Activated T-cell treated with anti-CD3 and anti-CD28 coated beads, Interleukin-2, amount 50 U/mL, for 4 hours (primary cell): Measurements from ENCODE around the gene RAD9A. TPM values are rescaled to one million over a fixed set of nuclear protein-coding genes. Genes with fewer than 3 reads are reported as not detected.
"Not testable (repeated sequence)": the region's sequence is repeated elsewhere in the genome, so short reads cannot be mapped to it uniquely, and the experiment has no call there.

Experiments used
- ATAC-seq, 2 donors: fragments of 200-7000 bp; cut with Tn5 transposase; one replicate each; pipeline ENCODE4 v1.10.0; 2021
- DNase-seq: peaks from one replicate; pipeline ENCODE4 v3.0.0-alpha.2; 2020
- H3K27me3 Mint-ChIP-seq: one replicate; pipeline ENCODE4 v1.8.0; 2021; ENCODE audit warnings: low read depth, mixed read lengths
- H3K36me3 Mint-ChIP-seq: one replicate; pipeline ENCODE4 v1.8.0; 2022; ENCODE audit warnings: mixed read lengths; ENCODE audit not compliant: insufficient read depth
- H3K4me1 Mint-ChIP-seq: one replicate; pipeline ENCODE4 v1.8.0; 2021; ENCODE audit warnings: low read depth, mixed read lengths
- H3K4me3 Mint-ChIP-seq: one replicate; pipeline ENCODE4 v1.8.0; 2021; ENCODE audit warnings: mild to moderate bottlenecking, moderate library complexity, mixed read lengths
- H3K9me3 Mint-ChIP-seq: one replicate; pipeline ENCODE4 v1.8.0; 2021; ENCODE audit warnings: mixed read lengths
- total RNA-seq, 3 donors: library from RNA; stranded (reverse); gene quantifications; one replicate each; pipeline ENCODE4 v1.2.1, GENCODE V29; 2021

The RAD9A gene
- total RNA-seq, 3 donors from 2014 or later = 36.2 to 40.0 (median 36.2) TPM

- H3K4me1 Mint-ChIP-seq = peaks cover 31% of the 10 kb centered on the region
- DNase-seq (no peak), ATAC-seq (no peak)
- H3K36me3 Mint-ChIP-seq = no peaks in the 10 kb centered on the region
- H3K4me3 Mint-ChIP-seq = no peak overlapping the region
- H3K9me3 Mint-ChIP-seq = no peaks in the 10 kb centered on the region
- no peaks in the 10 kb centered on the region for H3K27me3 Mint-ChIP-seq
Measured at GRCh38 chr11:67423891-67424613, 32.3 kb downstream of the RAD9A start.

GRCh38 chr11:67427364-67427859, 35.6 kb downstream of the RAD9A start:
- Mint-ChIP-seq H3K4me1 (peaks cover 25% of the 10 kb centered on the region), H3K4me3 (peak overlapping the region; percentile 94)
- ATAC-seq, H3K9me3 Mint-ChIP-seq, H3K36me3 Mint-ChIP-seq, DNase-seq, H3K27me3 Mint-ChIP-seq: not testable (repeated sequence)

GRCh38 chr11:67428052-67429001, 36.5 kb downstream of the RAD9A start, which contains the start of gene RPS6KB2:
TSS of gene RPS6KB2 (plus strand) at chr11:67428494. CDS start at chr11:67428546, 52 bp downstream.
- Mint-ChIP-seq H3K36me3 (peaks cover 9% of the 10 kb centered on the region), H3K9me3 (no peaks in the 10 kb centered on the region), H3K27me3 (no peaks in the 10 kb centered on the region), H3K4me1 (peaks cover 33% of the 10 kb centered on the region), H3K4me3 (peak within 1 kb of the TSS; percentile 94)
- peak; percentile 93 to 95 for ATAC-seq
- peak; percentile 99 for DNase-seq

GRCh38 chr11:67429038-67429668, 37.4 kb downstream of the RAD9A start:
- H3K27me3 Mint-ChIP-seq = no peaks in the 10 kb centered on the region
- peaks cover 40% of the 10 kb centered on the region for H3K4me1 Mint-ChIP-seq
- ATAC-seq = no peak

DNA sequence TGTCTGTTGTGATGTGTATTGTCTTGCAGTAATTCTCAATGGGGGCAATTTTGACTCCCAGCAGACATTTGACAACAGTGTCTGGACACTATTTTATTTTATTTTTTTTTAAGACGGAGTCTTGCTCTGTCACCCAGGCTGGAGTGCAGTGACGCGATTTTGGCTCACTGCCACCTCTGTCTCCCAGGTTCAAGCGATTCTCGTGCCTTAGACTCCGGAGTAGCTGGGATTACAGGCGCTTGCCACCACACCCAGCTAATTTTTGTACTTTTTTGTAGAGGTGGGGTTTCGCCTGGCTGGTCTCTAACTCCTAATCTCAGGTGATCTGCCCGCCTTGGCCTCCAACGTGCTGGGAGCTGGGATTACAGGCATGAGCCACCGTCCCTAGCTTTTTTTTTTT, 37.9 kb downstream of the RAD9A start:
- H3K4me3 Mint-ChIP-seq = peak overlapping the region; percentile 94
- ATAC-seq = no peak
- H3K27me3 Mint-ChIP-seq = no peaks in the 10 kb centered on the region
- peaks cover 12% of the 10 kb centered on the region for H3K36me3 Mint-ChIP-seq
- no peak for DNase-seq
- H3K9me3 Mint-ChIP-seq = no peaks in the 10 kb centered on the region
- peaks cover 42% of the 10 kb centered on the region for H3K4me1 Mint-ChIP-seq

More at GRCh38 chr11:67429038-67429668, 37.4 kb downstream of the RAD9A start:
- Mint-ChIP-seq H3K4me3 (peak overlapping the region; percentile 94), H3K36me3 (peaks cover 10% of the 10 kb centered on the region), H3K9me3 (no peaks in the 10 kb centered on the region)
- DNase-seq = no peak

- Mint-ChIP-seq H3K4me1 (peaks cover 52% of the 10 kb centered on the region), H3K4me3 (no peak overlapping the region), H3K36me3 (peaks cover 19% of the 10 kb centered on the region), H3K27me3 (no peaks in the 10 kb centered on the region), H3K9me3 (no peaks in the 10 kb centered on the region)
- ATAC-seq = no peak
- no peak for DNase-seq
Measured at GRCh38 chr11:67431346-67432249, 39.8 kb downstream of the RAD9A start.

DNA sequence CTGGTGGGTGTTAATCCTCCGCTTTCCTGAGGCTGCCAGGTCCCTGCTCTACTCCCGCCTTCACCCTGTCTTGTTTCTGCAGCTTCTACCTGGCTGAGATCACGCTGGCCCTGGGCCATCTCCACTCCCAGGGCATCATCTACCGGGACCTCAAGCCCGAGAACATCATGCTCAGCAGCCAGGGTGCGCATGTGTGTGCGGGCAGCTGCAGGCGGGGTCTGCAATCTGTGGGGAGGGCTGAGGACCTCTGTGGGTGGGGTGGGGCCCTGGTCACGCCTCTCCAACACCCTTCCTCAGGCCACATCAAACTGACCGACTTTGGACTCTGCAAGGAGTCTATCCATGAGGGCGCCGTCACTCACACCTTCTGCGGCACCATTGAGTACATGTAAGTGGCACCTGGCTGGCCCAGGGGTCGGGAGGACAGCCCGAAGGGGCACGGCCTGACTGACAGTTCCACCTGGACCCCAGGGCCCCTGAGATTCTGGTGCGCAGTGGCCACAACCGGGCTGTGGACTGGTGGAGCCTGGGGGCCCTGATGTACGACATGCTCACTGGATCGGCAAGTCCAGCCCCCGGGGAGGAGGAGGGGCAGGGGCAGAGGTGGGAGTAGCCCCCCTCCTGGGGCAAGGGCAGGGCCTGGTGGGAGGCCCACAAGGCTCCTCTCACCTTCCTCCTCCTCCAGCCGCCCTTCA, 41.0 kb downstream of the RAD9A start:
- Mint-ChIP-seq H3K36me3 (peaks cover 20% of the 10 kb centered on the region), H3K4me1 (peaks cover 50% of the 10 kb centered on the region), H3K9me3 (no peaks in the 10 kb centered on the region), H3K4me3 (no peak overlapping the region), H3K27me3 (no peaks in the 10 kb centered on the region)
- DNase-seq = no peak
- no peak for ATAC-seq

DNA sequence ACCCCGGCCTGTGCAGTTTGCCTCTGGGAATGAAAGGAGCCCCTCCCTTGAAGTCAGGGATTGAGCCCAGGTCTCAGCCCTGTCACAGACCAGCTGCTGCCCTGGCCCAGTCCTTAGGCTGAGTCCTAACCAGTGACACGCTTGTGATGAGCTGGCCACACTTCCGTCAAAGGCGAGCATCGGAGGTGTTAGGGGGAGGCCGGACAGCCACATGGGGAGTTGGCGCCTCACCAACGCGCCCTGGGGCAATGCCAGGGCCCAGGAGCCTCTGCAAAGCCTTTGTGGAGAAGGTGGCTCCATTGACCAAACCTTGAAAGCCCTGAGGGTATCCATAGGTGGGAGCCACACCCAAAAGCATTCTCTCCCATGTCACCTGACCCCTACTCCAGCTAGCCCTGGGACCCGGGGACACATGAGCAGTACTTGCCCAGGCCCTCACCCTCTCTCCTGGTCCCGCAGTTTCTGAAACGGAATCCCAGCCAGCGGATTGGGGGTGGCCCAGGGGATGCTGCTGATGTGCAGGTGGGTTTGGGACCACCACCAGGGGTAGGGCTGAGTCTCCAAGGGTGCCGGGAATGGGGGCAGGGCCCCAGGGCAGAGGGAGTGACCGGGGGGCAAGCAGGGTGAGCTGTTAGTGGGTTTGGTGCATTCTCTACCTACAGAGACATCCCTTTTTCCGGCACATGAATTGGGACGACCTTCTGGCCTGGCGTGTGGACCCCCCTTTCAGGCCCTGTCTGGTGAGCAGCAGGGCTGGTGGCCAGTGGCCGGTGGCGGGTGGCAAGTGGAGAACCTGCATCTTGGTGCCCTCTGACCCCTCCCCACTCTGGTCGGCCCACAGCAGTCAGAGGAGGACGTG, 42.0 kb downstream of the RAD9A start:
- ATAC-seq (no peak), DNase-seq (no peak)
- Mint-ChIP-seq H3K27me3 (no peaks in the 10 kb centered on the region), H3K4me3 (peak overlapping the region; percentile 38), H3K4me1 (peaks cover 48% of the 10 kb centered on the region), H3K9me3 (no peaks in the 10 kb centered on the region), H3K36me3 (peaks cover 20% of the 10 kb centered on the region)

GRCh38 chr11:67434395-67434881, 42.7 kb downstream of the RAD9A start:
- peak in 1 of 2 donors; percentile 6 for ATAC-seq
- Mint-ChIP-seq H3K4me1 (peaks cover 55% of the 10 kb centered on the region), H3K36me3 (peaks cover 20% of the 10 kb centered on the region), H3K9me3 (no peaks in the 10 kb centered on the region), H3K27me3 (no peaks in the 10 kb centered on the region), H3K4me3 (peak overlapping the region; percentile 38)
- no peak for DNase-seq

DNA sequence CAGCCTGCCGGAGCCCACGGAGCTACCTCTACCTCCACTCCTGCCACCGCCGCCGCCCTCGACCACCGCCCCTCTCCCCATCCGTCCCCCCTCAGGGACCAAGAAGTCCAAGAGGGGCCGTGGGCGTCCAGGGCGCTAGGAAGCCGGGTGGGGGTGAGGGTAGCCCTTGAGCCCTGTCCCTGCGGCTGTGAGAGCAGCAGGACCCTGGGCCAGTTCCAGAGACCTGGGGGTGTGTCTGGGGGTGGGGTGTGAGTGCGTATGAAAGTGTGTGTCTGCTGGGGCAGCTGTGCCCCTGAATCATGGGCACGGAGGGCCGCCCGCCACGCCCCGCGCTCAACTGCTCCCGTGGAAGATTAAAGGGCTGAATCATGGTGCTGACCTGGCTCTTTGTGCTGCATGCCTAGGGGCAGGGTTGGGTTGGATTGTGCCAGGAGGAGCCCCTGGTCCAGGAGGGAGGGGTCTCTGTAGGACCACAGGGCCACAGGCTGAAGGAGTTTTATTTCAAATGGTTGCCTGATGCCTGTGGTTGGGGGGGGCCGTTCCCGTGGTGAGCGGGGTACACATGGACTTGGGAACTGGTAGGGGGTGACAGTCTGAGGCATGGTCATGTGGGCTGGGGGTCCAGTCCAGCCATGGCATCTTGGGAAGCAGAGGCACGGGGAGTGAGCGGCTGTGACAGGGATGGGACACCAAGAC, 43.4 kb downstream of the RAD9A start:
- no peak for ATAC-seq
- no peaks in the 10 kb centered on the region for H3K27me3 Mint-ChIP-seq
- DNase-seq = no peak
- H3K9me3 Mint-ChIP-seq = no peaks in the 10 kb centered on the region
- H3K4me3 Mint-ChIP-seq = peak overlapping the region; percentile 87
- H3K36me3 Mint-ChIP-seq = peaks cover 20% of the 10 kb centered on the region
- H3K4me1 Mint-ChIP-seq = peaks cover 62% of the 10 kb centered on the region

DNA sequence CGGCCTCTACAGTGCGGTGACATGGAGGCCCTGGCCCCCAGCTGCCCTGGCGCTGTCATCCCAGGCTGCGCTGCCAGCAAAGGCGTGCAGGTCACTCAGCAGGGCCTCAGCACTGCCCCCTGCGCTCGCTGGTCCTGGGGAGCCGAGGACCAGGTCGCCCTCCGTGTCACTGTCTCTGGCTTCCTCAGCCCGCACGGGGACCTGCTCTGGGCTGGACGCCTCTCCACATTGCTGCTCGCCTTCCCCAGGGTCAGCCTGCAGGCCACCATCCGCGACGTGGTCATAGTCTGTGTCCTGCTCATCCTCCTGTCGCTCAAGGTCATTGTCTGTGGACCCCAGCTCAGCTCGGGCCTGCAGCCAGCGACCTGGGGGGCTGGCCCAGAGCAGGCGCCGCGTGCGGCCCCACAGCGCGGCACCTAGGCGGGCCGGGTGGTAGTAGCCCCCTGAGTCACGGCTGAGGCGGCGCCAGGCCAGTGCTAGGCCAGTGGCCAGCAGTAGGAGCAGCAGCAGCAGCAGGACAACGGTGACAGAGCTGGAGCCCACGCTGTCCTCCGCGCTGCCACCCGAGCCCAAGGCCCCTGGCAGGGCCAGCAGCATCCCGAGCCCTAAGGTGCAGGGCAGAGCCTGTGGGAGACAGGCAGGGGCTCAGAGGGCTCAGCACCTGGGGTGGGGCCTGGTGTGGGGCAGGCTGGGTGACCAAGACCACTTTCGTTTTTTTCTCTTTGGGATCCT, 44.1 kb downstream of the RAD9A start:
- Mint-ChIP-seq H3K27me3 (no peaks in the 10 kb centered on the region), H3K4me1 (peaks cover 66% of the 10 kb centered on the region), H3K36me3 (peaks cover 20% of the 10 kb centered on the region), H3K4me3 (peak overlapping the region; percentile 87), H3K9me3 (no peaks in the 10 kb centered on the region)
- DNase-seq (no peak), ATAC-seq (peak in 1 of 2 donors; percentile 0)
